Ishikawa (cell line): ENCODE measurements around the gene ALPI.

Source experiments
- CEBPB ChIP-seq: IDR thresholded peaks from 2 replicates; pipeline ENCODE4 v1.6.1; 2012
- CREB1 ChIP-seq: IDR thresholded peaks from 2 replicates; pipeline ENCODE4 v1.6.1; 2012; ENCODE audit warnings: low read depth
- EGR1 ChIP-seq: IDR thresholded peaks from 2 replicates; pipeline ENCODE4 v1.6.1; 2012
- EP300 ChIP-seq: IDR thresholded peaks from 2 replicates; pipeline ENCODE4 v1.6.1; 2012; ENCODE audit warnings: borderline replicate concordance
- FOXM1 ChIP-seq: IDR thresholded peaks from 2 replicates; pipeline ENCODE4 v1.6.1; 2012; ENCODE audit warnings: low read depth, borderline replicate concordance
- NFIC ChIP-seq: IDR thresholded peaks from 2 replicates; pipeline ENCODE4 v1.6.1; 2012
- RAD21 ChIP-seq: IDR thresholded peaks from 2 replicates; pipeline ENCODE4 v1.6.1; 2012; ENCODE audit warnings: low read depth
- TAF1 ChIP-seq: IDR thresholded peaks from 2 replicates; pipeline ENCODE4 v1.6.1; 2012; ENCODE audit warnings: low read depth, mild to moderate bottlenecking
- TEAD4 ChIP-seq: IDR thresholded peaks from 2 replicates; pipeline ENCODE4 v1.6.1; 2012
- YY1 ChIP-seq: IDR thresholded peaks from 2 replicates; pipeline ENCODE4 v1.6.1; 2012; ENCODE audit warnings: low read depth
- TF ChIP-seq, protein P1 (sequence below): IDR thresholded peaks from 2 replicates; pipeline ENCODE4 v1.6.1; 2012; ENCODE audit warnings: low read depth, mild to moderate bottlenecking
- TF ChIP-seq, protein P2 (sequence below): IDR thresholded peaks from 2 replicates; pipeline ENCODE4 v1.6.1; 2012
- TF ChIP-seq, protein P3 (sequence below): IDR thresholded peaks from 2 replicates; pipeline ENCODE4 v1.6.1; 2012

DNA sequence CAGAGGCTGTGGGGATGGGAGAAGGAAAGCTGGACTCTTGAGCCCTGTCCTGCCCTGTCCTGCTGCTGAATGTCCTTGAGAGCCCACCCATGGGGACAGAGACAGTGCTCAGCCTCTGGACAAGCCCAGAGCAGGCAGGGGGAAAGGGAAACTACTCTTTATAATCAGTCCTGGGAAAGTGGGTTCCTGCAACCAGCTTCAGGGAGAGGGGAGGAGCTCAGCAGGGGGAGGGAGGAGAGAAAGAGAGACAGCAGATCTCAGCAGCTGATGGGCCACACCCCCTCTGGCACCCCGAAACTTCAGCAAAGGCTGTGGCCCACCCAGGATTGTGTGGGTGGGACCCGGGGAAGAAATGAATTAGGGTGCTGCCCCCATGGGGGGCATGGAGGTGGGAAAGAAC lies 20.1 kb downstream of the ALPI start:
- TF ChIP-seq EP300 = no peak
- TF ChIP-seq RAD21 = no peak
- TF ChIP-seq EGR1 = no peak
- TF ChIP-seq, protein P1, sequence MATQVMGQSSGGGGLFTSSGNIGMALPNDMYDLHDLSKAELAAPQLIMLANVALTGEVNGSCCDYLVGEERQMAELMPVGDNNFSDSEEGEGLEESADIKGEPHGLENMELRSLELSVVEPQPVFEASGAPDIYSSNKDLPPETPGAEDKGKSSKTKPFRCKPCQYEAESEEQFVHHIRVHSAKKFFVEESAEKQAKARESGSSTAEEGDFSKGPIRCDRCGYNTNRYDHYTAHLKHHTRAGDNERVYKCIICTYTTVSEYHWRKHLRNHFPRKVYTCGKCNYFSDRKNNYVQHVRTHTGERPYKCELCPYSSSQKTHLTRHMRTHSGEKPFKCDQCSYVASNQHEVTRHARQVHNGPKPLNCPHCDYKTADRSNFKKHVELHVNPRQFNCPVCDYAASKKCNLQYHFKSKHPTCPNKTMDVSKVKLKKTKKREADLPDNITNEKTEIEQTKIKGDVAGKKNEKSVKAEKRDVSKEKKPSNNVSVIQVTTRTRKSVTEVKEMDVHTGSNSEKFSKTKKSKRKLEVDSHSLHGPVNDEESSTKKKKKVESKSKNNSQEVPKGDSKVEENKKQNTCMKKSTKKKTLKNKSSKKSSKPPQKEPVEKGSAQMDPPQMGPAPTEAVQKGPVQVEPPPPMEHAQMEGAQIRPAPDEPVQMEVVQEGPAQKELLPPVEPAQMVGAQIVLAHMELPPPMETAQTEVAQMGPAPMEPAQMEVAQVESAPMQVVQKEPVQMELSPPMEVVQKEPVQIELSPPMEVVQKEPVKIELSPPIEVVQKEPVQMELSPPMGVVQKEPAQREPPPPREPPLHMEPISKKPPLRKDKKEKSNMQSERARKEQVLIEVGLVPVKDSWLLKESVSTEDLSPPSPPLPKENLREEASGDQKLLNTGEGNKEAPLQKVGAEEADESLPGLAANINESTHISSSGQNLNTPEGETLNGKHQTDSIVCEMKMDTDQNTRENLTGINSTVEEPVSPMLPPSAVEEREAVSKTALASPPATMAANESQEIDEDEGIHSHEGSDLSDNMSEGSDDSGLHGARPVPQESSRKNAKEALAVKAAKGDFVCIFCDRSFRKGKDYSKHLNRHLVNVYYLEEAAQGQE = no peak
- no peak for TF ChIP-seq YY1
- TF ChIP-seq FOXM1 = no peak
- TF ChIP-seq, protein P2, sequence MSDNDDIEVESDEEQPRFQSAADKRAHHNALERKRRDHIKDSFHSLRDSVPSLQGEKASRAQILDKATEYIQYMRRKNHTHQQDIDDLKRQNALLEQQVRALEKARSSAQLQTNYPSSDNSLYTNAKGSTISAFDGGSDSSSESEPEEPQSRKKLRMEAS = no peak
- TF ChIP-seq, protein P3, sequence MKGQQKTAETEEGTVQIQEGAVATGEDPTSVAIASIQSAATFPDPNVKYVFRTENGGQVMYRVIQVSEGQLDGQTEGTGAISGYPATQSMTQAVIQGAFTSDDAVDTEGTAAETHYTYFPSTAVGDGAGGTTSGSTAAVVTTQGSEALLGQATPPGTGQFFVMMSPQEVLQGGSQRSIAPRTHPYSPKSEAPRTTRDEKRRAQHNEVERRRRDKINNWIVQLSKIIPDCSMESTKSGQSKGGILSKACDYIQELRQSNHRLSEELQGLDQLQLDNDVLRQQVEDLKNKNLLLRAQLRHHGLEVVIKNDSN = no peak
- no peak for TF ChIP-seq NFIC
- no peak for TF ChIP-seq CREB1
- TF ChIP-seq TEAD4 = no peak
- TF ChIP-seq TAF1 = no peak
- TF ChIP-seq CEBPB = no peak
